H1 (cell line): ENCODE results near the gene ZNF132. TPM values are rescaled to one million over a fixed set of nuclear protein-coding genes. Genes with fewer than 3 reads are reported as not detected.

Experiments
- CTCF ChIA-PET: fragments of 300-600 bp; sonication (Branson Sonifier 250); formaldehyde crosslinking; loops from one replicate; lab custom pipeline; 2021; ENCODE audit not compliant: partially characterized antibody; lab: Charles Lee
- POLR2A ChIA-PET: fragments of 300-600 bp; sonication (Branson Sonifier 250); formaldehyde crosslinking; loops from one replicate; lab custom pipeline; 2021; ENCODE audit warnings: inconsistent platforms; ENCODE audit not compliant: partially characterized antibody; lab: Charles Lee
- DNase-seq, 2 experiments: peaks; one replicate each; pipeline versions ENCODE4 v3.0.0 to v3.0.0-alpha.2; 2010 to 2022; ENCODE audit warnings: low spot score in 2 of 2, low read depth in 1 of 2, mixed read lengths in 1 of 2
- FAIRE-seq: peaks from 2 replicates; lab custom pipeline; 2011; peaks lifted over from hg19 to GRCh38; lab: Jason Lieb, UNC
- H2AFZ ChIP-seq: 2 replicates; pipeline ENCODE4 v1.8.1; 2012; ENCODE audit warnings: low read length, inconsistent platforms
- H2AK5ac ChIP-seq: 2 replicates; pipeline ENCODE4 v1.6.1; 2013; ENCODE audit warnings: low read depth, low read length
- H2BK120ac ChIP-seq: replicated peaks from 2 replicates; pipeline ENCODE3; 2013; ENCODE audit warnings: low read depth, low read length, inconsistent platforms
- H2BK12ac ChIP-seq: 2 replicates; pipeline ENCODE4 v1.6.1; 2013; ENCODE audit warnings: low read depth, low read length
- H2BK15ac ChIP-seq: 2 replicates; pipeline ENCODE4 v1.6.1; 2013; ENCODE audit warnings: low read length
- H2BK20ac ChIP-seq: 2 replicates; pipeline ENCODE4 v1.6.1; 2013; ENCODE audit warnings: low read length
- H2BK5ac ChIP-seq: 2 replicates; pipeline ENCODE4 v1.6.1; 2013; ENCODE audit warnings: low read depth, low read length
- H3K14ac ChIP-seq: 2 replicates; pipeline ENCODE4 v1.6.1; 2013; ENCODE audit warnings: inconsistent platforms; ENCODE audit not compliant: insufficient read length
- H3K18ac ChIP-seq: 2 replicates; pipeline ENCODE4 v1.6.1; 2013; ENCODE audit warnings: low read length; ENCODE audit errors: extremely low read depth
- H3K23ac ChIP-seq: 2 replicates; pipeline ENCODE4 v1.6.1; 2013; ENCODE audit warnings: inconsistent platforms; ENCODE audit not compliant: insufficient read length
- H3K23me2 ChIP-seq: 2 replicates; pipeline ENCODE4 v1.6.1; 2013; ENCODE audit warnings: low read depth, low read length
- H3K27ac ChIP-seq: 2 replicates; pipeline ENCODE4 v1.6.1; 2011; ENCODE audit warnings: low read depth, low read length, inconsistent platforms
- H3K27me3 ChIP-seq, 4 experiments: replicated peaks in 1 of 4; 1 replicate in 1 of 4; 2 replicates in 3 of 4; pipeline versions ENCODE4 v1.6.1 to v1.8.1; 2011 to 2013; ENCODE audit warnings: low read length in 3 of 4, mild to moderate bottlenecking in 3 of 4, inconsistent platforms in 2 of 4, mixed read lengths in 2 of 4, moderate library complexity in 1 of 4; ENCODE audit not compliant: control insufficient read depth in 3 of 4, insufficient read depth in 3 of 4; ENCODE audit errors: extremely low read depth in 1 of 4
- H3K36me3 ChIP-seq, 4 experiments: 2 replicates each; pipeline versions ENCODE4 v1.6.1 to v1.8.1; 2011 to 2013; ENCODE audit warnings: mild to moderate bottlenecking in 4 of 4, low read length in 3 of 4, moderate library complexity in 2 of 4, control low read depth in 1 of 4, inconsistent platforms in 1 of 4; ENCODE audit not compliant: insufficient read depth in 4 of 4, control insufficient read depth in 2 of 4
- H3K4ac ChIP-seq: replicated peaks from 2 replicates; pipeline ENCODE3; 2013; ENCODE audit warnings: low read length, low read depth, mixed read lengths, inconsistent platforms; ENCODE audit not compliant: insufficient read length
- H3K4me1 ChIP-seq, 4 experiments: replicated peaks in 1 of 4; 1 replicate in 1 of 4; 2 replicates in 3 of 4; pipeline versions ENCODE4 v1.6.1 to v1.8.1; 2011 to 2013; ENCODE audit warnings: low read length in 3 of 4, inconsistent platforms in 2 of 4, mixed read lengths in 1 of 4; ENCODE audit not compliant: insufficient read depth in 4 of 4, control insufficient read depth in 3 of 4
- H3K4me2 ChIP-seq, 2 experiments: 2 replicates each; pipeline versions ENCODE4 v1.6.1 to v1.8.1; 2011 to 2013; ENCODE audit warnings: low read depth in 2 of 2, low read length in 2 of 2, control low read depth in 1 of 2, inconsistent platforms in 1 of 2, mild to moderate bottlenecking in 1 of 2; ENCODE audit not compliant: insufficient read depth in 1 of 2
- H3K4me3 ChIP-seq, 4 experiments: fragments of 200-600, 300-600 bp in 1 of 4; sonication (generic), shearing (Covaris generic), sonication (Bioruptor Twin) in 1 of 4; 2 replicates each; pipeline versions ENCODE4 v1.5.1 to v1.8.1; 2011 to 2016; ENCODE audit warnings: low read length in 4 of 4, low read depth in 3 of 4, control low read depth in 2 of 4, inconsistent platforms in 2 of 4, mild to moderate bottlenecking in 2 of 4, mixed read lengths in 1 of 4, moderate library complexity in 1 of 4; ENCODE audit not compliant: insufficient read depth in 2 of 4; ENCODE audit errors: extremely low read depth in 1 of 4
- H3K56ac ChIP-seq: replicated peaks from 2 replicates; pipeline ENCODE3; 2013; ENCODE audit warnings: low read depth, mild to moderate bottlenecking, mixed read lengths, low read length, inconsistent platforms; ENCODE audit not compliant: insufficient read length
- H3K79me1 ChIP-seq: 2 replicates; pipeline ENCODE4 v1.6.1; 2013; ENCODE audit warnings: low read depth, low read length, control low read depth
- H3K79me2 ChIP-seq, 2 experiments: 2 replicates each; pipeline versions ENCODE4 v1.6.1 to v1.8.1; 2012 to 2013; ENCODE audit warnings: low read length in 2 of 2, mild to moderate bottlenecking in 2 of 2, inconsistent platforms in 1 of 2; ENCODE audit not compliant: insufficient read depth in 2 of 2, control insufficient read depth in 1 of 2
- H3K9ac ChIP-seq, 4 experiments: replicated peaks in 1 of 4; 1 replicate in 1 of 4; 2 replicates in 3 of 4; pipeline versions ENCODE4 v1.6.1 to v1.8.1; 2011 to 2013; ENCODE audit warnings: low read depth in 3 of 4, low read length in 3 of 4, control low read depth in 2 of 4, mild to moderate bottlenecking in 2 of 4, moderate library complexity in 2 of 4, inconsistent platforms in 1 of 4; ENCODE audit errors: extremely low read depth in 1 of 4
- H3K9me3 ChIP-seq, 2 experiments: 2 replicates each; pipeline versions ENCODE4 v1.6.1 to v1.8.1; 2012 to 2013; ENCODE audit warnings: mild to moderate bottlenecking in 2 of 2, moderate library complexity in 2 of 2, control low read depth in 1 of 2, inconsistent platforms in 1 of 2, low read depth in 1 of 2, low read length in 1 of 2, mixed read lengths in 1 of 2; ENCODE audit not compliant: insufficient read depth in 2 of 2
- H4K20me1 ChIP-seq, 2 experiments: replicated peaks in 1 of 2; 2 replicates each; pipeline versions ENCODE3 to v1.8.1; 2011 to 2013; ENCODE audit warnings: inconsistent platforms in 2 of 2, low read length in 2 of 2, mild to moderate bottlenecking in 1 of 2; ENCODE audit not compliant: insufficient read depth in 2 of 2, control insufficient read depth in 1 of 2
- H4K5ac ChIP-seq: 2 replicates; pipeline ENCODE4 v1.6.1; 2013; ENCODE audit warnings: low read length, low read depth, mixed read lengths, inconsistent platforms; ENCODE audit not compliant: insufficient read length
- H4K8ac ChIP-seq: 2 replicates; pipeline ENCODE4 v1.8.0; 2013; ENCODE audit warnings: mild to moderate bottlenecking, moderate library complexity, low read length, inconsistent platforms; ENCODE audit not compliant: insufficient read depth; ENCODE audit errors: extremely low read depth
- H4K91ac ChIP-seq: replicated peaks from 2 replicates; pipeline ENCODE3; 2013; ENCODE audit warnings: low read length, mixed read lengths, inconsistent platforms; ENCODE audit not compliant: insufficient read length
- CBX5 ChIP-seq: fragments of 300-800, 300-1000 bp; sonication (generic); IDR thresholded peaks from 2 replicates; pipeline ENCODE4 v1.7.1; 2016; ENCODE audit warnings: antibody characterized with exemption, low read length, low read depth
- CEBPB ChIP-seq: IDR thresholded peaks from 2 replicates; pipeline ENCODE4 v1.6.1; 2012; ENCODE audit warnings: low read depth, low read length
- PHF8 ChIP-seq: fragments of 200-600 bp; sonication (generic); conservative IDR thresholded peaks from 2 replicates; pipeline ENCODE4 v1.7.1; 2012; ENCODE audit warnings: low read depth, mild to moderate bottlenecking, inconsistent platforms, low read length, moderate library complexity
- POLR2A ChIP-seq, 2 experiments: IDR thresholded peaks; 1 replicate in 1 of 2; 2 replicates in 1 of 2; pipeline ENCODE4 v1.6.1; 2011; ENCODE audit warnings: low read depth in 2 of 2, low read length in 2 of 2, mild to moderate bottlenecking in 2 of 2; ENCODE audit errors: control extremely low read depth in 1 of 2
- POU5F1 ChIP-seq: IDR thresholded peaks from 2 replicates; pipeline ENCODE4 v1.6.1; 2011; ENCODE audit warnings: low read depth, mild to moderate bottlenecking, low read length, moderate library complexity
- RNF2 ChIP-seq: fragments of 200-900, 300-1000 bp; sonication (generic); IDR thresholded peaks from 2 replicates; pipeline ENCODE4 v1.7.1; 2016; ENCODE audit warnings: borderline replicate concordance, low read depth, mild to moderate bottlenecking, antibody characterized with exemption, low read length; ENCODE audit not compliant: poor library complexity, severe bottlenecking; ENCODE audit errors: missing control alignments
- SIRT6 ChIP-seq: IDR thresholded peaks from one replicate; pipeline ENCODE4 v1.7.1; 2012; ENCODE audit warnings: low read length, inconsistent platforms
- SIX5 ChIP-seq: IDR thresholded peaks from 2 replicates; pipeline ENCODE4 v1.6.1; 2011; ENCODE audit warnings: mild to moderate bottlenecking, low read depth, low read length
- WGBS, 2 experiments: shearing (Covaris generic) in 1 of 2; methylation state at CpG; one replicate each; pipeline versions ENCODE4 v1.1.6 to v1.1.7; 2013 to 2015; ENCODE audit warnings: low lambda C conversion rate in 2 of 2, mixed read lengths in 2 of 2, inconsistent platforms in 1 of 2, low coverage in 1 of 2, missing lambda C conversion rate in 1 of 2; ENCODE audit not compliant: insufficient replicate concordance in 2 of 2, insufficient coverage in 1 of 2, insufficient read length in 1 of 2; ENCODE audit errors: extremely low coverage in 1 of 2, missing lambda C conversion rate in 1 of 2; 5-methylcytosine and 5-hydroxymethylcytosine counted together
- polyA plus RNA-seq, 7 experiments: library from polyadenylated mRNA; depleted of rRNA in 3 of 7; stranded (reverse) in 5 of 7; unstranded in 2 of 7; fragments of >200 nt in 5 of 7; fragments of 200-250 nt in 2 of 7; gene quantifications; 1 replicate in 5 of 7; 2 replicates in 1 of 7; 4 replicates in 1 of 7; pipeline versions ENCODE4 v1.2.1 to v1.2.3, GENCODE V29; 2011 to 2013; ENCODE audit warnings: missing spikeins in 2 of 7, mixed read lengths in 2 of 7
- total RNA-seq: library from RNA; stranded (reverse); fragmentation: NEBNext Ultra II Directional; extraction: Animal tissue kit (Norgen Biotek cat#: 25700); gene quantifications from 2 replicates; pipeline ENCODE4 v1.2.1, GENCODE V29; 2021
- TF ChIP-seq, protein P1 (sequence below): IDR thresholded peaks from 2 replicates; pipeline ENCODE4 v1.6.1; 2011; ENCODE audit warnings: low read length, improper control_type of control experiment
- TF ChIP-seq, protein P2 (sequence below): IDR thresholded peaks from 2 replicates; pipeline ENCODE4 v1.6.1; 2011; ENCODE audit warnings: low read depth, mild to moderate bottlenecking, low read length; ENCODE audit not compliant: insufficient read depth

The ZNF132 gene
- total and polyA plus RNA-seq, 2 of the 8 experiments (the other 6 are each of a cell fraction or from before 2014, with no cell fraction given): 0.89 to 1.9 TPM

DNA sequence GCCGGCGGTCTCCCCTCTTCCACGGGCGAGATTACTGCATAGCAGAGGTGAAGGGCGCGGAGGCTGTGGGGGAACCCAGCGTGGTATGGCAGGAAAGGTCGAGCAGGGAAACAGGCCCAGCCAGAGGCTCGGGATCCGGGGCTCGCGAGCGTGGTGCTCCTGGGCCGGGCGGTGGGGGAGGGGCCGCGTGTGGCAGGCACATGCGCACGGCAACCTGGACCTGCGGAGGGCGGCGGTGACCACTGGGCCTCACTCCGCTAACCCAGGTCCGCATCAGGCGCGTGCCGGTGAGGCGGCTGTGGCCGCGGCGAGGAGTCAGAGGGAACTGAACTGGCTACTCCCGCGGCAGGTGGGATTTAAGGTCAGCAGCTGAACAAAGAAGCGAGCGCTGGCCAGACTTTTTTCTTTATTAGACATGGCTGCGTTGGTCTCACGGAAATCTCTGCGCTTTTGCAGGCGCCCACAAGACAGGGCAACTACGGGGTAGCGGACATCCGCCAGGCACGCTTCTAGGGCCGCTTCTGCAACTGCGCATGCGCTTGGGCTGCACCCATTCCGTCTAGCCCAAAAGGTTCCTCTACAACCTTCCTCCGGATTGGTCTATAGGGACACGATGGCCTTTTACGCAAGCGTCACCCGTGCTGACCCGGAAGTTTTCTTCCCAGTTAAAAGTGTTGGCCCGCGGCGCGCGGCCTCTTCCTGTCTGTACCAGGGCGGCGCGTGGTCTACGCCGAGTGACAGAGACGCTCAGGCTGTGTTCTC is 53.2 kb downstream of the ZNF132 start, which contains the start of gene RPS5:
TSS of gene RPS5 (plus strand) at position 694 of the 762 bp plus-strand sequence. CDS start 869 bp downstream, outside the sequence.
- no peak within 1 kb of the TSS; the same call in 1 of the 2 replicates for H2AFZ ChIP-seq
- H3K4me3 ChIP-seq: peak within 1 kb of the TSS; percentile 82 to 99 (median 92)
- peaks cover 4% of the 10 kb centered on the region; the same call in 1 of the 2 replicates for H3K79me1 ChIP-seq
- H3K4ac ChIP-seq: peak within 1 kb of the TSS; percentile 99
- H3K9ac ChIP-seq: peak within 1 kb of the TSS; percentile 89 to 95 (median 92)
- no peak within 1 kb of the TSS for H2BK20ac ChIP-seq
- DNase-seq (peak; percentile 93 to 95), FAIRE-seq (peak; percentile 91)
- peak within 1 kb of the TSS; percentile 79; the same call in 1 of the 2 replicates for H2AK5ac ChIP-seq
- H2BK120ac ChIP-seq: peak within 1 kb of the TSS; percentile 86
- H3K27ac ChIP-seq: peak within 1 kb of the TSS; percentile 94
- H3K4me1 ChIP-seq: peaks cover 0 to 15% (median 9%) of the 10 kb centered on the region in 4 experiments; a peak in 6 of 7 replicates
- peaks cover 7 to 31% (median 23%) of the 10 kb centered on the region in 4 experiments for H3K36me3 ChIP-seq
- H4K20me1 ChIP-seq: peaks cover 10 to 13% of the 10 kb centered on the region in 2 experiments
- no peak within 1 kb of the TSS for H3K23ac ChIP-seq
- H3K9me3 ChIP-seq: no peaks in the 10 kb centered on the region
- ChIA-PET POLR2A (interaction anchor here (0.6 to 5.8 kb wide), 13 partner anchors 9 to 168 kb away, joined by 3 to 78 read pairs (median 6); partner anchors contain the start of genes CHMP2A, RNF225, ZBTB45 and ZNF497), CTCF (no interaction called here)
- no peak within 1 kb of the TSS for H2BK12ac ChIP-seq
- H3K56ac ChIP-seq: peak within 1 kb of the TSS; percentile 99
- H3K14ac ChIP-seq: peak within 1 kb of the TSS; percentile 66
- 1% methylated on average over 52 of the region's 64 CpGs; no CpG with 5 or more reads in 1 of the 2 experiments for WGBS, 2 experiments
- peaks cover 6 to 40% of the 10 kb centered on the region in 2 experiments for H3K79me2 ChIP-seq
- no peaks in the 10 kb centered on the region for H3K27me3 ChIP-seq
- peak within 1 kb of the TSS; percentile 100 for H4K5ac ChIP-seq
- peak within 1 kb of the TSS; percentile 46; the same call in 1 of the 2 replicates for H2BK15ac ChIP-seq
- H3K23me2 ChIP-seq: peaks cover 19% of the 10 kb centered on the region
- H3K18ac ChIP-seq: peak within 1 kb of the TSS; percentile 95
- H4K91ac ChIP-seq: peak within 1 kb of the TSS; percentile 99
- H4K8ac ChIP-seq: peak within 1 kb of the TSS; percentile 99
- H2BK5ac ChIP-seq: peak within 1 kb of the TSS; percentile 97
- peak within 1 kb of the TSS; percentile 95 to 99 for H3K4me2 ChIP-seq
- TF ChIP-seq RNF2 (peak; percentile 40), SIX5 (no peak), POLR2A (IDR thresholded peaks at IDR 0.05; ENCODE audit: control extremely low read depth in 1 of 2, low read depth in 2 of 2, low read length in 2 of 2) (peak; percentile 53 to 93), SIRT6 (no peak), CBX5 (no peak), PHF8 (peak; percentile 78), POU5F1 (no peak), CEBPB (peak; percentile 77)
- TF ChIP-seq, protein P1, sequence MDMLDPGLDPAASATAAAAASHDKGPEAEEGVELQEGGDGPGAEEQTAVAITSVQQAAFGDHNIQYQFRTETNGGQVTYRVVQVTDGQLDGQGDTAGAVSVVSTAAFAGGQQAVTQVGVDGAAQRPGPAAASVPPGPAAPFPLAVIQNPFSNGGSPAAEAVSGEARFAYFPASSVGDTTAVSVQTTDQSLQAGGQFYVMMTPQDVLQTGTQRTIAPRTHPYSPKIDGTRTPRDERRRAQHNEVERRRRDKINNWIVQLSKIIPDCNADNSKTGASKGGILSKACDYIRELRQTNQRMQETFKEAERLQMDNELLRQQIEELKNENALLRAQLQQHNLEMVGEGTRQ: no peak; the same call in 1 of the 2 replicates
- TF ChIP-seq, protein P2, sequence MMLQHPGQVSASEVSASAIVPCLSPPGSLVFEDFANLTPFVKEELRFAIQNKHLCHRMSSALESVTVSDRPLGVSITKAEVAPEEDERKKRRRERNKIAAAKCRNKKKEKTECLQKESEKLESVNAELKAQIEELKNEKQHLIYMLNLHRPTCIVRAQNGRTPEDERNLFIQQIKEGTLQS: no peak
